RPMI8226 (cell line): ENCODE data around the gene GP9.
"Not testable (repeated sequence)": the region's sequence is repeated elsewhere in the genome, so short reads cannot be mapped to it uniquely, and the experiment has no call there.

Experiments used
- DNase-seq: peaks from one replicate; pipeline ENCODE4 v3.0.0-alpha.2; 2015

The GP9 gene

DNA sequence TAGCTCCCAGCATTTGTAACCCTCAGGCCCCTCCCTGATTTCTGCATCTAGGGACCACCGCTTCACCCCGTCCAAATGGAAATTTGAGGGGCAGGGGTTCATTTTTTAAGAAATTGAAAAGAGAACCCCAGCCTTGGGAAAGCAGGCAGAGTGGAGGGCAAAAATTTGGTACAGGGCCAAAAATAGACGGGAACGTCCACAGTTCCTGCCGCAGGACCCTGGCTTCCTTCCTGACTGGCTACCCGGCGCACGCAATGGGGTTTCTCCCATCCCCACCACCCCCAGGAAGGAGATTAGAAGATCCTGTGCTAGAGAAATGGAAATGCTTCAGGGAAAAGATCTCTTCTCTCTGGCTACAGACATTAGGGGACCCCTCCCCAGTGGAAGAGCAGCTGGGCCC is 20.9 kb downstream of the GP9 start:
- no peak for DNase-seq

GRCh38 chr3:129082026-129082425 is 21.4 kb downstream of the GP9 start:
- DNase-seq = no peak

DNA sequence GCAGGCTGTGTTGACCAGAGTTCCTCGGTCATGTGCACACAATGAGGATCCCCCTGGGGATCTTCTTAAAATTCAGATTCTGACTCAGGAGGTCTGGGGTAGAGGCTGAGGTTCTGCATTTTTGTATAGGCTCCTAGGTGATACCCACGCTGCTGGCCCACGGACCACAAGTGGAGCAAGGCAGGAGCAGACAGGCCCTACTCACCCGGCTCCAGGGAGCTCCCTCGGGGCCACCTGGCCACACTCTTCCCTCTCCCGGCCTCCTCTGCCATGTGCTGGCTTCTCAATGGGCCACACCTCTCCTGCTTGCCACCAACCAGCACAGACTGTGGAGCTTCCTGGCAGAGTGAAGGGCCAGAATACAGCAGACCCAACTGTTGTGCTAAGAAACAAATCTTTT is 23.9 kb downstream of the GP9 start:
- DNase-seq = no peak

- no peak for DNase-seq
These were observed 24.7 kb downstream of the GP9 start for GRCh38 chr3:129085165-129085715.

- no peak for DNase-seq
These were observed 25.2 kb downstream of the GP9 start for GRCh38 chr3:129085818-129086217.

- DNase-seq = no peak
These were observed 26.6 kb downstream of the GP9 start for GRCh38 chr3:129087138-129087702.

GRCh38 chr3:129087904-129088303 is 27.3 kb downstream of the GP9 start:
- DNase-seq = not testable (repeated sequence)

DNA sequence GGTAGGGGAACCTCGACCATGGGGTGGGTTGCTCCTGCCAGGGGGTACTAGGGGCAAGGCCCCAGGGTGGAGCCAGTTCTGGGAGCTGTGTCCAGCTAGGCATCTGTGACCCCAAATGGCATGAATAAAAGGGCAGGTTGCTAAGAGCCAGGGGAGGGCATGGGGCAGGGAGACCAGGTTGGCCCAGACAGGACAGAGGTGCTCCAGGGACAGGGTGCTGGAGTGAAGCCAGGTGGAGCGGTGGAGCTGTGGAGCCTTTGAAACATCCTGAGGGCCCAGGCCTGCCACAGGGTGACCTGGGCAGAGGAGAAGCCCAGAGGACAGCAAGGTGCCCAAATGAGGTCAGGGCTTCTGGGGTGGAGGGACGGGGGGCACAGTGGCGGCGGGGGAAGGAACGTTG is 27.7 kb downstream of the GP9 start:
- not testable (repeated sequence) for DNase-seq

GRCh38 chr3:129095285-129095684 is 34.7 kb downstream of the GP9 start:
- no peak for DNase-seq

DNA sequence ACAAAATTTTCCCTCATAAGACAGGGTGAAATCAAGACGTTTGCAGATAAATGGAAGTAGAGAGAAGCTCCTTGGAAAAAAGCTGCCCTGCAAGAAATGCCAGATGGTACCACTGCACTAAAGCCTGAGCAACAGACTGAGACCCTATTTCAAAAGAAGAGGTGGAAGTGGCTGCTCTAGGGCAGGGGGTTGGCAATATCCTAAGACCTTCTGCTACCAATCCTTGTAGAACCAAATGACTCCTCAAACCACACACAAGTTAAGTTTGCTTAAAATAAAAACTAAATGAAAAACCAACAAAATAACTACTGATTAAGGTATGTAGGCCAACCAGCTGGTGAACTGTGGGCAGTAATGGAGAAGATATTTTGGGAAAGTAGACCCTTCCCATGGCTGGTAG is 39.7 kb downstream of the GP9 start:
- DNase-seq = no peak

- no peak for DNase-seq
These were observed 41.0 kb downstream of the GP9 start for GRCh38 chr3:129101370-129102138.

DNA sequence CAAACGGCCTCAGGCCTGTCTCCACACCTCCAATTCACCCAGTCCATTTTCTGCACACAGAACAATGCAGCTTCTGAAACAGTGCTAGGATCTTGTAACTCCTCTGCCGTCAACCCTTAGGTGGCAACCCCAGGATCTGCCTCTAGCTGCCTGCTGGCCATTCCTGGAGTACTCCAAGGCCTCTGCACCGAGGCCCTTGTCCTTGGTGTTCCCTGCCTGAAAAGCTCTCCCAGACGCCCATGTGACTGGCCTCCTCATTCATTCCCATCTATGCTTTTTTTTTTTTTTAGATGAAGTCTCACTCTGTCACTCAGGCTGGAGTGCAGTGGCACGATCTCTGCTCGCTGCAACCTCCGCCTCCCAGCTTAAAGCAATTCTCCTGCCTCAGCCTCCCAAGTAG is 42.7 kb downstream of the GP9 start:
- no peak for DNase-seq

DNA sequence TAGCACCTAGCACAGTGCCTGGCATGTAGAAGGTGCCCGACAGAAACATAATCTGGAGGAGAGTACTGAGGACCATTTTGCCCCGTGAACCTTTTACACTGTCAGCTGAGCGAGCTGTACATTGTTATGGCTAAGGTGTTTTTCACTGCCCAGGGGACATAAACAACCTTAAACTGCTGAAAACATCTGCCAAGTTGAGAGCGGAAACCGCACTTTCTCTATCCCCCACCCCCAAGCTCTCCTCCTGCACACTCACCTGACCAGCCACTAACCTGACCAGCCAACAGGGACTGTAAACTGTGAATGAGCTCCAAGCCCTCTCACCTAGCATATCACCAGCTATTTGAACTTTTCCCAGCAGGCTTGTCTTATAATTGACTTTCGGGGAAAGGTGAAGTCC is 43.5 kb downstream of the GP9 start:
- DNase-seq = peak; percentile 75

DNA sequence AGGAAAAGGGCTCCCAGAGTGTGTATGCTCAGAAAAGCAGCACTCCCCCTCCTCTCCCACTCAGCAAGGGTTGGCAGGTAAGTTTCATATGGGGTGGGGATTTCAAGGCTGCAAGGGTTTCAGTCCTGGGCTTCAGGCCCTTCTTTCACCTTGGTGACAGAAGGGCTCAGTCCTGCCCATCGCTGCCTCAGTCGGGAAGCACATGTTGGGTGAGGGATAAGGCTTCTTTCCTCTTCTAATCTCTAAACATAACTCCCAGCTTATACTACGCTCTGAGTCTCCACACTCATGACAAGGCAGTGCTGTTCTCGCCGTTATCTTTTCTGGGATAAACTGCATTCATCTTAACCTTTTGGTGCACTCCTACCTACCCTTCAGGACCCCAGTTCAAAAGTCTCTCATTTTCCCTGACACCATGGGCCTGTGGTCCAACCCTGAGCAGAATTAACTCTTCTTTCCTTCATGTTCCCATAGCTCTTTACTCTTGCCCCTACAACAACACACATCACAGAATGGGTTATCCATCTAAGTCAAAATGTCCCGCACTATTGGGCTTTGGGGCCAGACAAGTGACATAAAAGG is 44.0 kb downstream of the GP9 start:
- peak; percentile 25 for DNase-seq

GRCh38 chr3:129105862-129106261 is 45.3 kb downstream of the GP9 start:
- no peak for DNase-seq

- DNase-seq = peak; percentile 45
These were observed 45.7 kb downstream of the GP9 start for GRCh38 chr3:129106320-129106719.

DNA sequence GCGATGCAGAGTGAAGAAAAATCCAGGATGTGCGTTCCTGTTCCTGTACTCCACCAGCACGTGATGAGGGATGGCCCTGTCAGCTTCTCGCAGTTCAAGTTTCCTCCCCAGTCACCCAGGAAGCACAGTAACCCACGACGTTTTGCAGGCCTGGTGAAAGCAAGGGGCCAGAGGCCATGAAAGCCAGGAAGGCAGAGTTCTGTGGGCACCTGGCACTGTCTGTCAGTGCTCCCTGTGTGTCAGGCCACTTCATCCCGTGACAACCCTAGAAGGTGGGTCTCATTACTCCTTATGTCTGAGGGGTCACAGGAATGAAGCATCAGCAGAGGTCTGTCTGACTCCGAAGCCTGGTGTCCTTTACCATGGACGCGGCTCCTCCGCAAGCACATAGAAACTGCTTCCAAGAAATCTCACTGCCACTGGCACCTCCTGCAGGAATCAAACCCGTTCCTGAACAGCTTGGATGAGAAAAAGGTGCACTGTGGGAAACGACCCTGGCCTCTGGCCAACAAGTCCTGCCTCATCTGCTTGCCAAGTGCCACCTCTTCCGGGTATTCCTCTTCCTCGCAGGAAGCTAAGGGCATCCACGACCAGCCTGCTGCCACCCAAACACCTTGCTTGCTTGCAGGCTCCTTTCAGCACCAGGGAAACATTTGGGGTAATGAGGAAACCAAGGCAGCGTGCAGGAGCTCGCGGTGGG is 46.4 kb downstream of the GP9 start:
- DNase-seq = no peak

- DNase-seq = no peak
These were observed 47.2 kb downstream of the GP9 start for GRCh38 chr3:129107793-129108192.

DNA sequence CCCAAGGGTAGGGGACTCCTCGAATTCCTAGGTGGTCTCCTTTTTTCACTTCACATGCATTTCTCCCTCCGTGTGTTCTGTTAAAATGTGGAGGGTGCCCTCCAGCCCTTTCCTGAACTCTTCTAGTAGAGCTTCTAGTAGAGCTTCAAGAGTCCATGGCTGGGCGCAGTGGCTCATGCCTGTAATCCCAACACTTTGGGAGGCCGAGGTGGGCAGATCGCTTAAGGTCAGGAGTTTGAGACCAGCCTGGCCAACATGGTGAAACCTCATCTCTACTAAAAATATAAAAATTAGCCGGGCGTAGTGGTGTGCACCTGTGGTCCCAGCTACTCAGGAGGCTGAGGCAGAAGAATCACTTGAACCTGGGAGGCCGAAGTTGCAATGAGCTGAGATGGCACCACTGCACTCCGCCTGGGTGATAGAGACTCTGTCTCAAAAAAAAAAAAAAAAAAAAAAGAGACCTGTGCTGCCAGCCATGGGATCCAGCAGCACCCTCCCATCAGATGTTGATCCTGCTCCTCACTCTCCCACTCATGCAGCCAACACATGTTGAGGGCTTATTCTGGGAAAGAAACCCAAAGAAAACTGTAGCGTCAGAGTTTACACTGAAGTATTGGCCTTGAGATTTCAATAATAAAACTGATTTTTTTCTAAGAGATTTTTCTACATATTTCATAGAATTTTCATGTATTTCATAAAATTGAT is 50.6 kb downstream of the GP9 start:
- not testable (repeated sequence) for DNase-seq
